ENCODE measurements around the gene GRIN3B. TPM values are rescaled to one million over a fixed set of nuclear protein-coding genes. Genes with fewer than 3 reads are reported as not detected.

Gene GRIN3B
- total RNA-seq, 1 donor from 2014 or later = 1.4 TPM

DNA sequence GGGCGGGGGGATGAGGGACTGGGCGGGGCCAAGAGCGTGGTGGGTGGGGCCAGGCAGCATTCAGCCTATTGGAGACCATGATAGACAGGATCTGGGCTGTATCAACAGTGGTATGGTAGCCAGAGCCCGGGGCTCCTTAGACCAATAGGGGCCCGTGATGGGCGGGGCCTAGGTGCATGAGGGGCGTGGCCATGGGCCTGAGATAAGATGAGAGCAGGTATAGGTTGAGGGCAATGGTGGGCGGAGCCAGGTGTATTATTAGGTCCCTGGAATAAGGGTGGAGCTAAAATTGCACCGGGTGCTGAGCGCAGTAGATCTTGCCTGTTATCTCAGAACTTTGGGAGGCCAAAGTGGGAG is 45.0 kb downstream of the GRIN3B start:
- Mint-ChIP-seq H3K27me3 (no peaks in the 10 kb centered on the region), H3K27ac (no peak overlapping the region), H3K4me1 (ENCODE audit: low read depth) (peaks cover 5% of the 10 kb centered on the region), H3K4me3 (ENCODE audit: low read depth) (no peak overlapping the region), H3K9me3 (ENCODE audit: low read depth) (no peaks in the 10 kb centered on the region), H3K36me3 (ENCODE audit: insufficient read depth) (peaks cover 1% of the 10 kb centered on the region)
- TF ChIP-seq, protein P1, sequence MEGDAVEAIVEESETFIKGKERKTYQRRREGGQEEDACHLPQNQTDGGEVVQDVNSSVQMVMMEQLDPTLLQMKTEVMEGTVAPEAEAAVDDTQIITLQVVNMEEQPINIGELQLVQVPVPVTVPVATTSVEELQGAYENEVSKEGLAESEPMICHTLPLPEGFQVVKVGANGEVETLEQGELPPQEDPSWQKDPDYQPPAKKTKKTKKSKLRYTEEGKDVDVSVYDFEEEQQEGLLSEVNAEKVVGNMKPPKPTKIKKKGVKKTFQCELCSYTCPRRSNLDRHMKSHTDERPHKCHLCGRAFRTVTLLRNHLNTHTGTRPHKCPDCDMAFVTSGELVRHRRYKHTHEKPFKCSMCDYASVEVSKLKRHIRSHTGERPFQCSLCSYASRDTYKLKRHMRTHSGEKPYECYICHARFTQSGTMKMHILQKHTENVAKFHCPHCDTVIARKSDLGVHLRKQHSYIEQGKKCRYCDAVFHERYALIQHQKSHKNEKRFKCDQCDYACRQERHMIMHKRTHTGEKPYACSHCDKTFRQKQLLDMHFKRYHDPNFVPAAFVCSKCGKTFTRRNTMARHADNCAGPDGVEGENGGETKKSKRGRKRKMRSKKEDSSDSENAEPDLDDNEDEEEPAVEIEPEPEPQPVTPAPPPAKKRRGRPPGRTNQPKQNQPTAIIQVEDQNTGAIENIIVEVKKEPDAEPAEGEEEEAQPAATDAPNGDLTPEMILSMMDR (IDR thresholded peaks at IDR 0.05; ENCODE audit: unreplicated experiment) = no peak
- no peak for DNase-seq (ENCODE audit: low spot score, unreplicated experiment)

DNA sequence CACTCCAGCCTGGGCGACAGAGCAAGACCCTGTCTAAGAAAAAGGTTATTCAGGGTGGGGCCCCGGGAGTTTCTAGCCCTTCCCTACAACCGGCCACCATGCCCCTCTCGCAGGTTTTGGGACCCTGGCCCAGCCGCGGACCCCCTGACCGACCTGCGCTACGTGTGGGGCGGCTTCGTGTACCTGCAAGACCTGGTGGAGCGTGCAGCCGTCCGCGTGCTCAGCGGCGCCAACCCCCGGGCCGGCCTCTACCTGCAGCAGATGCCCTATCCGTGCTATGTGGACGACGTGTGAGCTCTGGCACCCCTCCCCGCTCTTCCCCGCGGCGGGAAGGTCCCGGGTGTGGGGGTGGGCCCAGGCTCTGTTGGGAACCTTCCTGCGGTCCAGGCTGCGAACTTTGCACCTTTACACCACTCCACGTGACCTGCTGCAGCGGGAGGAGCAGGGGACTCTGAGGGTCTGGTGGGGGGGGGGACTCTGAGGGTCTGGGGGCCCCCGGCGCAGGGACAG is 46.0 kb downstream of the GRIN3B start:
- TF ChIP-seq, protein P1 (IDR thresholded peaks at IDR 0.05; ENCODE audit: unreplicated experiment) = no peak
- DNase-seq (ENCODE audit: low spot score, unreplicated experiment) = no peak
- H3K36me3 Mint-ChIP-seq (ENCODE audit: insufficient read depth) = peaks cover 1% of the 10 kb centered on the region
- H3K4me1 Mint-ChIP-seq (ENCODE audit: low read depth) = peaks cover 1% of the 10 kb centered on the region
- no peaks in the 10 kb centered on the region for H3K9me3 Mint-ChIP-seq (ENCODE audit: low read depth)
- H3K27ac Mint-ChIP-seq = no peak overlapping the region
- no peak overlapping the region for H3K4me3 Mint-ChIP-seq (ENCODE audit: low read depth)
- H3K27me3 Mint-ChIP-seq = no peaks in the 10 kb centered on the region

DNA sequence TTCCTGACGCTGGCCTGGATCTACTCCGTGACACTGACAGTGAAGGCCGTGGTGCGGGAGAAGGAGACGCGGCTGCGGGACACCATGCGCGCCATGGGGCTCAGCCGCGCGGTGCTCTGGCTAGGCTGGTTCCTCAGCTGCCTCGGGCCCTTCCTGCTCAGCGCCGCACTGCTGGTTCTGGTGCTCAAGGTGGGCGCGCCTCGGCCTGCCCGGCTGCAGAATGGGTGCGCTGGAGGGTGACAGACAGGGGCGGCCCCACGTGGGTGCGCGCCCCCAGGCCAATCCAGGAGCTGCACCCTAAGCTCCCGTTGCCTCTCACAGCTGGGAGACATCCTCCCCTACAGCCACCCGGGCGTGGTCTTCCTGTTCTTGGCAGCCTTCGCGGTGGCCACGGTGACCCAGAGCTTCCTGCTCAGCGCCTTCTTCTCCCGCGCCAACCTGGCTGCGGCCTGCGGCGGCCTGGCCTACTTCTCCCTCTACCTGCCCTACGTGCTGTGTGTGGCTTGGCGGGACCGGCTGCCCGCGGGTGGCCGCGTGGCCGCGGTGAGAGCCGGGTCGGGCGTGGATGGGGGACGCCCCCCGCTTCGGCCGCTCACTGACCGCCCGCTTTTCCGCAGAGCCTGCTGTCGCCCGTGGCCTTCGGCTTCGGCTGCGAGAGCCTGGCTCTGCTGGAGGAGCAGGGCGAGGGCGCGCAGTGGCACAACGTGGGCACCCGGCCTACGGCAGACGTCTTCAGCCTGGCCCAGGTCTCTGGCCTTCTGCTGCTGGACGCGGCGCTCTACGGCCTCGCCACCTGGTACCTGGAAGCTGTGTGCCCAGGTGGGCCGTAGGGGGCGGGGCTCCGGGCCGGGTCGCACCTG is 46.8 kb downstream of the GRIN3B start:
- Mint-ChIP-seq H3K27ac (no peak overlapping the region), H3K36me3 (ENCODE audit: insufficient read depth) (peaks cover 1% of the 10 kb centered on the region), H3K4me3 (ENCODE audit: low read depth) (no peak overlapping the region), H3K4me1 (ENCODE audit: low read depth) (no peaks in the 10 kb centered on the region), H3K9me3 (ENCODE audit: low read depth) (no peaks in the 10 kb centered on the region), H3K27me3 (no peaks in the 10 kb centered on the region)
- no peak for DNase-seq (ENCODE audit: low spot score, unreplicated experiment)
- TF ChIP-seq, protein P1 (IDR thresholded peaks at IDR 0.05; ENCODE audit: unreplicated experiment) = no peak

DNA sequence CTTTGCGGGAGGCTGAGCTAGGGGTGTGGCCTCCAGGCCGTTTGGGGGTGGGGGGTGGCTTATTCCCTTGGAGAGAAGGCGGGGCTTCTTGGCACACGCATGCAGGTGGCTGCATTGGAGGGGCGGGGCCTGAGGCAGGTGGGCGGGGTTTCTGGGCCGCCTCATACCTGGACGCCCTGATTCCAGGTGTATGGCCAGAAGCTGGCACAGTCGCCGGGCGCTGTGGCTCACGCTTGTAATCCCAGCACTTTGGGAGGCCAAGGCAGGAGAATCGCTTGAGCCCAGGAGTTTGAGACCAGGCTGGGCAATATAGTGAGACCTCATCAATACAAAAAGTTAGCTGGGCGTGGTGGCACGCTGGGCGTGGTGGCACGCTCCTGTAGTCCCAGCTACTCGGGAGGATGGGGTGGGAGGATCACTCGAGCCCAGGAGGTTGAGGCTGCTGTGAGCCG is 47.5 kb downstream of the GRIN3B start:
- DNase-seq (ENCODE audit: low spot score, unreplicated experiment) = no peak
- Mint-ChIP-seq H3K4me3 (ENCODE audit: low read depth) (no peak overlapping the region), H3K4me1 (ENCODE audit: low read depth) (no peaks in the 10 kb centered on the region), H3K36me3 (ENCODE audit: insufficient read depth) (peaks cover 1% of the 10 kb centered on the region), H3K27me3 (no peaks in the 10 kb centered on the region), H3K27ac (no peak overlapping the region), H3K9me3 (ENCODE audit: low read depth) (no peaks in the 10 kb centered on the region)
- TF ChIP-seq, protein P1 (IDR thresholded peaks at IDR 0.05; ENCODE audit: unreplicated experiment) = no peak

DNA sequence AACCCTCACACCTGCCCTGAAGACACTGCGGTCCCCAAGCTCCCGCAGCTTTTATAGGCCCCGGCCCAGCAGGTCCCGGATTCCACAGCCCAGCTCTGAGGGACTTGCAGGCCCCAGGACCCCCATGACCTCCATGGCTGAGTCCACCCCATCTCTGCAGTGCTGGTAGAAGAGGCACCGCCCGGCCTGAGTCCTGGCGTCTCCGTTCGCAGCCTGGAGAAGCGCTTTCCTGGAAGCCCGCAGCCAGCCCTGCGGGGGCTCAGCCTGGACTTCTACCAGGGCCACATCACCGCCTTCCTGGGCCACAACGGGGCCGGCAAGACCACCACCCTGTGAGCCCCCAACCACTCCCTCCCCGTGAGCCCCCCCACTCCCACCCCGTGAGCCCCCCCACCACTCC is 48.9 kb downstream of the GRIN3B start:
- no peaks in the 10 kb centered on the region for H3K4me1 Mint-ChIP-seq (ENCODE audit: low read depth)
- H3K27me3 Mint-ChIP-seq = no peaks in the 10 kb centered on the region
- H3K9me3 Mint-ChIP-seq (ENCODE audit: low read depth) = no peaks in the 10 kb centered on the region
- no peak overlapping the region for H3K4me3 Mint-ChIP-seq (ENCODE audit: low read depth)
- no peak for DNase-seq (ENCODE audit: low spot score, unreplicated experiment)
- TF ChIP-seq, protein P1 (IDR thresholded peaks at IDR 0.05; ENCODE audit: unreplicated experiment) = no peak
- H3K27ac Mint-ChIP-seq = no peak overlapping the region
- H3K36me3 Mint-ChIP-seq (ENCODE audit: insufficient read depth) = peaks cover 1% of the 10 kb centered on the region

All from progenitor cell of endocrine pancreas (in vitro differentiated cells).